H1 (cell line): Measurements from ENCODE around the gene ELANE. TPM values are rescaled to one million over a fixed set of nuclear protein-coding genes. Genes with fewer than 3 reads are reported as not detected.

Source experiments
- CHD7 ChIP-seq: fragments of 300-600 bp; sonication (generic); IDR thresholded peaks from 2 replicates; pipeline ENCODE4 v1.7.1; 2012; ENCODE audit warnings: low read length, moderate library complexity, mild to moderate bottlenecking, inconsistent platforms; ENCODE audit not compliant: insufficient replicate concordance
- RBBP5 ChIP-seq: IDR thresholded peaks from 2 replicates; pipeline ENCODE4 v1.7.1; 2012; ENCODE audit warnings: low read depth, mild to moderate bottlenecking, inconsistent platforms, low read length, moderate library complexity, borderline replicate concordance
- RFX5 ChIP-seq: IDR thresholded peaks from 2 replicates; pipeline ENCODE4 v1.6.1; 2011; ENCODE audit warnings: low read depth, low read length, improper control_type of control experiment, borderline replicate concordance
- RNF2 ChIP-seq: fragments of 200-900, 300-1000 bp; sonication (generic); IDR thresholded peaks from 2 replicates; pipeline ENCODE4 v1.7.1; 2016; ENCODE audit warnings: borderline replicate concordance, low read depth, mild to moderate bottlenecking, antibody characterized with exemption, low read length; ENCODE audit not compliant: poor library complexity, severe bottlenecking; ENCODE audit errors: missing control alignments
- SIRT6 ChIP-seq: IDR thresholded peaks from one replicate; pipeline ENCODE4 v1.7.1; 2012; ENCODE audit warnings: low read length, inconsistent platforms
- YY1 ChIP-seq: IDR thresholded peaks from 2 replicates; pipeline ENCODE4 v1.6.1; 2011; ENCODE audit warnings: low read depth, mild to moderate bottlenecking, low read length
- polyA plus RNA-seq, 7 experiments: library from polyadenylated mRNA; depleted of rRNA in 3 of 7; stranded (reverse) in 5 of 7; unstranded in 2 of 7; fragments of >200 nt in 5 of 7; fragments of 200-250 nt in 2 of 7; gene quantifications; 1 replicate in 5 of 7; 2 replicates in 1 of 7; 4 replicates in 1 of 7; pipeline versions ENCODE4 v1.2.1 to v1.2.3, GENCODE V29; 2011 to 2013; ENCODE audit warnings: missing spikeins in 2 of 7, mixed read lengths in 2 of 7
- total RNA-seq: library from RNA; stranded (reverse); fragmentation: NEBNext Ultra II Directional; extraction: Animal tissue kit (Norgen Biotek cat#: 25700); gene quantifications from 2 replicates; pipeline ENCODE4 v1.2.1, GENCODE V29; 2021

The ELANE gene
- total and polyA plus RNA-seq, 2 of the 8 experiments (the other 6 are each of a cell fraction or from before 2014, with no cell fraction given): not detected

GRCh38 chr19:861756-862580 lies 9.9 kb downstream of the ELANE start (continued):
- no peak for TF ChIP-seq CHD7
- TF ChIP-seq SIRT6: no peak
- TF ChIP-seq RFX5: no peak
- TF ChIP-seq YY1: peak; percentile 80
- no peak for TF ChIP-seq RNF2
- peak; percentile 58; the same call in 1 of the 2 replicates for TF ChIP-seq RBBP5
